Prostate gland (tissue), 2 donors: Measurements from ENCODE around the gene TTC34.

Source experiments
- CTCF ChIP-seq, 4 experiments: fragments of 200-600 bp in 2 of 4; fragments of 450-650 bp in 2 of 4; sonication (generic) in 2 of 4; IDR thresholded peaks; 1 replicate in 3 of 4; 2 replicates in 1 of 4; pipeline ENCODE4 v1.5.1; 2016 to 2019; ENCODE audit warnings: antibody characterized with exemption in 4 of 4, mild to moderate bottlenecking in 2 of 4, moderate library complexity in 2 of 4
- POLR2A ChIP-seq: fragments of 450-650 bp; IDR thresholded peaks from one replicate; pipeline ENCODE4 v1.6.1; 2016; ENCODE audit warnings: antibody characterized with exemption, mild to moderate bottlenecking
- POLR2AphosphoS5 ChIP-seq: sonication (generic); formaldehyde crosslinking; IDR thresholded peaks from one replicate; pipeline ENCODE4 v1.6.1; 2017; ENCODE audit warnings: antibody characterized with exemption

DNA sequence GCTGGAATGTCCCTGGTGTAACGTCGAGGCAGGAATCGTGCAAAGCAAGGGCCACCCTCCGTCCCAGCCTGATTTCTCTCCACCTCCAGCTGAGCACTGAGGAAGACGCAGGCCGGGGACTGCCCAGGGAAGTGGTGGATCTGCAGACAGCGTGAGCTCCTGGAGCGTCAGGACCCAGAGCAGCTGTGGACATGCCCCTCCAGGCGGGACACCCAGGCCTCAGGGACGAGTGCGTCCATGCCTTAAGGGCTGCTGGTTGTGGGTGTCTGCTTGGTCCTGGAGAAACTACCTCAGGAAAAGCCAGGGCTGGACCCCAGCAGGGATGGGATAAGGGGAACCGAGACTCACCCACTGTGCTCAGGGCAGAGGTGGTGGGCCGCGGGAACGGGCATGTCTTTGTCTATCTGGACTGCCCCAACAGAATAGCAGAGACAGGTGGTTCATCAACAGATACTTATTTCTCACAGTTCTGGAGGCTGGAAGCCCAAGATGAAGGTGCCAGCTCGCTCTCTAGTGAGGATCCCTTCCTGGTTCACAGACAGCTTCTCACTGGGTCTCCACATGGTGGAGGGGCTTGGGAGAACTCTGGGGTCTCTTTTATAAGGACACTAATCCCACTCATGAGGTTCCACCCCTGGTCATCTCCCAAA lies 162.9 kb downstream of the TTC34 start:
- no peak for TF ChIP-seq POLR2A
- no peak for TF ChIP-seq CTCF (IDR thresholded peaks at IDR 0.05)
- no peak for TF ChIP-seq POLR2AphosphoS5
